SH-SY5Y (cell line): ENCODE results near the gene NELL2.

Experiments used
- GATA2 ChIP-seq: IDR thresholded peaks from 2 replicates; pipeline ENCODE4 v1.6.1; 2011; ENCODE audit warnings: mild to moderate bottlenecking, low read depth, low read length
- GATA3 ChIP-seq: IDR thresholded peaks from 2 replicates; pipeline ENCODE4 v1.6.1; 2011; ENCODE audit warnings: low read depth, mild to moderate bottlenecking, low read length, moderate library complexity

- no peak for TF ChIP-seq GATA3
- no peak for TF ChIP-seq GATA2
Observed at GRCh38 chr12:44488180-44488579, 387.9 kb downstream of the NELL2 start.
